ENCODE measurements around the gene PRPF6.
"Not testable (repeated sequence)": the region's sequence is repeated elsewhere in the genome, so short reads cannot be mapped to it uniquely, and the experiment has no call there.

The PRPF6 gene

GRCh38 chr20:64010711-64011237 is 29.8 kb downstream of the PRPF6 start:
- DNase-seq: no peak

- DNase-seq: no peak
Observed at GRCh38 chr20:64011366-64011779, 30.4 kb downstream of the PRPF6 start.

DNA sequence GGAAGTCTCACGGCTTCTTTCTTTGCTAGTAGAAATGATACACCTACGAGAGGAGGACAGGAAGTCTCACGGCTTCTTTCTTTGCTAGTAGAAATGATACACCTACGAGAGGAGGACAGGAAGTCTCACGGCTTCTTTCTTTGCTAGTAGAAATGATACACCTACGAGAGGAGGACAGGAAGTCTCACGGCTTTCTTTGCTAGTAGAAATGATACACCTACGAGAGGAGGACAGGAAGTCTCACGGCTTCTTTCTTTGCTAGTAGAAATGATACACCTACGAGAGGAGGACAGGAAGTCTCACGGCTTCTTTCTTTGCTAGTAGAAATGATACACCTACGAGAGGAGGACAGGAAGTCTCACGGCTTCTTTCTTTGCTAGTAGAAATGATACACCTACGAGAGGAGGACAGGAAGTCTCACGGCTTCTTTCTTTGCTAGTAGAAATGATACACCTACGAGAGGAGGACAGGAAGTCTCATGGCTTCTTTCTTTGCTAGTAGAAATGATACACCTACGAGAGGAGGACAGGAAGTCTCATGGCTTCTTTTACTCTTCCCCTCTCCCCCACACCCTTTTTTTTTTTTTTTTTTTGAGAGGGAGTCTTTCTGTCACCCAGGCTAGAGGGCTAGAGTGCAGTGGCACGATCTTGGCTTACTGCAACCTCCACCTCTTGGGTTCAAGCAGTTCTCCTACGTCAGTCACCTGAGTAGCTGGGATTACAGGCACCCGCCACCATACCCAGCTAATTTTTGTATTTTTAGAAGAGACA is 31.6 kb downstream of the PRPF6 start:
- not testable (repeated sequence) for DNase-seq

- no peak for DNase-seq
Observed at GRCh38 chr20:64015635-64016034, 34.7 kb downstream of the PRPF6 start.

DNA sequence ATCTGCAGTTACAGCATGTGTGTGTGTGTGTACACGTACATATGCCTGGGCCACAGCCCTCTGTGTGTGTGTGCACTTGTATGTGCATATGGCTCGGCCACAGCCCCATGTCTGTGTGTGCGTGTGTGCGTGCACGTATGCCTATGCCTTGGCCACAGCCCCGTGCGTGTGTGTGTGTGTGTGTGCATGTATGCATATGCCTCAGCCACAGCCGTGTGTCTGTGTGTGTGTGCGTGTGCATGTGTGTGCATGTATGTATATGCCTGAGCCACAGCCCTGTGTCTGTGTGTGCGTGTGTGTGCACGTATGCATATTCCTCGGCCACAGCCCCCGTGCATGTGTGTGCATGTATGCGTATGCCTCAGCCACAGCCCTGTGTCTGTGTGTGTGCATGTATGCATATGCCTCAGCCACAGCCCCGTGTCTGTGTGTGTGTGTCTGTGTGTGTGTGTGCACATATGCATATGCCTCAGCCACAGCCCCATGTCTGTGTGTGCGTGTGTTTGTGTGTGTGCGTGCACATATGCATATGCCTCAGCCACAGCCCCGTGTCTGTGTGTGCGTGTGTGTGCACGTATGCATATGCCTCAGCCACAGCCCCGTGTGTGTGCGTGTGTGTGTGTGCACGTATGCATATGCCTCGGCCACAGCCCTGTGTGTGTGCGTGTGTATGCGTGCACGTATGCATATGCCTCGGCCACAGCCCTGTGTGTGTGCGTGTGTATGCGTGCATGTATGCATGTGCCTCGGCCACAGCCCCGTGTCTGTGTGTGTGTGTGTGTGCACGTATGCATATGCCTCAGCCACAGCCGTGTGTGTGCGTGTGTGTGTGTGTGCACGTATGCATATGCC is 40.4 kb downstream of the PRPF6 start:
- DNase-seq: no peak

DNA sequence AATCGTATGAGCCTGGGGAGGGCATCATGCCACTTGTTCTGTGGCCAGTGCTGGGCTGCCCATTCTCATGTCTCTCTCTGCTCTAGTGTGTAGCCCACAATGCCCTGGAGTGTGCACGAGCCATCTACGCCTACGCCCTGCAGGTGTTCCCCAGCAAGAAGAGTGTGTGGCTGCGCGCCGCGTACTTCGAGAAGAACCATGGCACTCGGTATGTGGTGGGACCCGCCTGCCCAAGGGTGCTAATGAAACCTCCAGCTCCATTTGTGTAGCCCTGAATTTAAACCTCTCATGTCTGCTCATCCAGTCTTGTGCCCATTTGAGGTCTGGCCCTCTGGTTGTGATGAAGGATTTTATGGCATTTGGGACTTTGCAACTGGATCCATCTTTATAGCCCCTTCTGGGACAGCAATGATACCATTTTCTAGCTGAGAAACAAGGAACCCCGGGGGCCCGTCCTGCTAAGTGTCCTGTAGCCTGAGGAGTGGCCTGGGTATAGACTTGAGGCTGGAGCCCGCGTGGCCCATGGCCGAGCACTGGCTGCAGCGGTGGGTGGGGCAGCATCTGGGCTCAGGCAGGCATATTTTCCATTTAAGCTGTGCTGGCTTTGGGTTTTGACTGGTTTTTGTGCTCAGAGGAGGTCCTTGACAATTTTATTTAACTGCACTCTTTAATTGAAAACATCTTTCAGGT is 41.9 kb downstream of the PRPF6 start:
- DNase-seq: no peak

- DNase-seq: no peak
Observed at GRCh38 chr20:64023361-64024140, 42.6 kb downstream of the PRPF6 start.

DNA sequence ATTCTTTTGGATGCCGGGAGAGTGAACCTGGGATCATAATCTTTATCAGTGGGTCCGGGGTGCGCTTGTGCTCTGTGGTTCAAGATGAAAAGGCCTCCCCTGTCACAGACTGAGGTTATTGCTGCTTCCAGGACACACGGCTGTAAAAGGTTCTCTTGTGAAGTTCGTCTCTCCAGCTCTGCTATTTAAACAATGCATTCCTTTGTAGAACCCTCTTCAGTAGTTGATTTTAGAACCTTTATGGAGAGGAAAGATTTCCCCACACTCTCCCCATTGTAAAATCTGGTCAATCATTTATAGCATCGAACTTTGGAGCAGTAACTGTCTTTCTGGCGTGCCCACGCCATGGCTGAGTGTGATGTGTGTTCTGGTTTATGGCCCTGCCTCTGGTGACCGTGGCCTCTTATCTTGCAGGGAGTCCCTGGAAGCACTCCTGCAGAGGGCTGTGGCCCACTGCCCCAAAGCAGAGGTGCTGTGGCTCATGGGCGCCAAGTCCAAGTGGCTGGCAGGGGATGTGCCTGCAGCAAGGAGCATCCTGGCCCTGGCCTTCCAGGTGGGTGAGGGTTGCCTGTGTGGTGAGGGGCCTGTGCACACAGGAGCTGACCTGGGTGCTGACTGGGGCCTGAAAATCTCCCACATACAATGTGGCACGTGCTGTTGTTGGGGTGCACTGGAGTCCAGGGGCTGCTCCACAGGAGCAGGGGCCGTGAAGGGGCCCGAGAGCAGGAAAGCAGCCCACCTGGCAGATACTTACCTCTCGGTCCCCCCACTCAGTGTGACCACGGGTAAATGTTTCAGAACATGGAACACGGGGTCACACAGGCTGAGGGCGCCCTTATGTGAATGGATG is 43.4 kb downstream of the PRPF6 start:
- no peak for DNase-seq

GRCh38 chr20:64025101-64025825 is 44.3 kb downstream of the PRPF6 start:
- no peak for DNase-seq

DNA sequence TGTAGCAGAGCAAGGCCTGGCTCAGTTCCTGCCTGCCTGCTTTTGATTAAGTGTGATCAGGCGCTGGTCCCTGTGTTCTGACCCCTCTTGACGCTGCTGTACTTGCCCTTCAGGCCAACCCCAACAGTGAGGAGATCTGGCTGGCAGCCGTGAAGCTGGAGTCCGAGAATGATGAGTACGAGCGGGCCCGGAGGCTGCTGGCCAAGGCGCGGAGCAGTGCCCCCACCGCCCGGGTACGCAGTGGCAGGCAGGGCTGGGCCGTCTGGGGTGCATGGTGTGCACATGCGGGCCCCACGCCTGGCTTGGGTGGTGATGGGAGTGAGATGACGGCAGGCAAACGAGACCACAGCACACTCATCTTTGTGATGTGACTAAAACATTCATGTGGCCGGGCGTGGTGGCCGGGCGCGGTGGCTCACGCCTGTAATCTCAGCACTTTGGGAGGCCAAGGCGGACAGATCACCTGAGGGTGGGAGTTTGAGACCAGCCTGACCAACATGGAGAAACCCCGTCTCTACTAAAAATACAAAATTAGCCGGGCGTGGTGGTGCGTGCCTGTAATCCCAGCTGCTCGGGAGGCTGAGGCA is 45.0 kb downstream of the PRPF6 start:
- no peak for DNase-seq

GRCh38 chr20:64027981-64028685 is 47.2 kb downstream of the PRPF6 start:
- no peak for DNase-seq

DNA sequence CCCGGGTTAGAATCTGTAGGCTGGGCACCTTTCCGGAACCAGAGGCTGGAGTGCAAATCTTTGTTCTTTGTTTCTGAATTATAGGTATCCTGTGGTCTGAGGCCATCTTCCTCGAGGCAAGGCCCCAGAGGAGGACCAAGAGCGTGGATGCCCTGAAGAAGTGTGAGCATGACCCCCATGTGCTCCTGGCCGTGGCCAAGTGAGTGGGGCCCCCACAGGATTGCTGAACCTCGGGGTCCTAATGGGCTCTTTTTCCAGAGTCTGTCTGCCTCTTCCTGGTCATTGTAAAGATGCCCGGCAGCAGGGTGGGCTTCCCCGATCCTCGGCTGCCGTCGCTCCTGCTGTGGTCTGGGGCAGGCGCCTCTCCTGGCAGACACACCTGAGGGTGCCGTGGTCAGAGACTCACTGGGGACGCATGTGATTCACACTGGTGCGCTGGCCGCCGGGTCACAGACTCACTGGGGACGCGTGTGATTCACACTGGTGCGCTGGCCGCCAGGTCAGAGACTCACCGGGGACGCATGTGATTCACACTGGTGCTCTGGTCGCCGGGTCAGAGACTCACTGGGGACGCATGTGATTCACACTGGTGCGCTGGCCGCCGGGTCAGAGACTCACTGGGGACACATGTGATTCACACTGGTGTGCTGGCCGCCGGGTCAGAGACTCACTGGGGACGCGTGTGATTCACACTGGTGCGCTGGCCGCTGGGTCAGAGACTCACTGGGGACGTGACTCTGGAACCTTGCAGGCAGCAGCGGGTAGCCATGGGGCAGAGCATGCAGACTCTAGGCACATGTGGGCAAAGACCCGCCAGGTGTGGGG is 48.6 kb downstream of the PRPF6 start:
- no peak for DNase-seq

DNA sequence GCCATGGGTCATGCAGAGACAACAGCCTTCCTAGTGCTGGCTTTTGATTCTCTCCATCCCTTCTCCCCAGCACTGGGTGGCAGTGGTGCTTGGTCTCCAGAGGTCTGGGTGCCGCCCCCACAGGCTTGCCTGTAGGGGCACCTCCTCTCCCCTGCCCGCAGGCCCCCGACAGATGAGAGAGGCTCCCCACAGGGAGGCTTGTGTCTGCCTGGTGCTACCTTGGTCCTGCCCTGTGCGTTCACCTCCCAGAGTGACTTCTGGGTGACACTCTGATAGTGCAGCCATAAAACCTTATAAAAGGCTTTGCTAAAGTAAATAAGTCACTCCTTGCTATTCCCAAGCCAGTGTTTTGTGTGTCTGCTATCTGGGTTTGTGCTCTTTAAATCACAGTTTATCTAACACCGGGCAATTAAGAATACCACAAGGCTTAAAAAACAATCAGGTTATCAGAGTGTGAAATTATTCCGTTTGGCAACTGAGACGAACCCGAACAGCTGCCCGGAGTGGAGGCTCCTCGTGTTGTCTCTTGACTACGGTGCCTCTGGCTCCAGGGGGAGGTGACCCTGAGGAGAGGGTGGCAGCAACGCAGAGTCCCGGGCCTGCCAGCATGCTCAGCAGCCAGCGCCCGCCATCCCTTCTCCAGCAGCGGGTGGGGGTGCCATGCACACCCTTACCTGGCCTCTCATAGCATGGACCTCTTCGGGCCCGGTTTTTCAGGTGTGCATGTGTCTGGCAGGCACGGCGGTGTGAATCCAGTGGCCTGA is 49.6 kb downstream of the PRPF6 start:
- no peak for DNase-seq

DNA sequence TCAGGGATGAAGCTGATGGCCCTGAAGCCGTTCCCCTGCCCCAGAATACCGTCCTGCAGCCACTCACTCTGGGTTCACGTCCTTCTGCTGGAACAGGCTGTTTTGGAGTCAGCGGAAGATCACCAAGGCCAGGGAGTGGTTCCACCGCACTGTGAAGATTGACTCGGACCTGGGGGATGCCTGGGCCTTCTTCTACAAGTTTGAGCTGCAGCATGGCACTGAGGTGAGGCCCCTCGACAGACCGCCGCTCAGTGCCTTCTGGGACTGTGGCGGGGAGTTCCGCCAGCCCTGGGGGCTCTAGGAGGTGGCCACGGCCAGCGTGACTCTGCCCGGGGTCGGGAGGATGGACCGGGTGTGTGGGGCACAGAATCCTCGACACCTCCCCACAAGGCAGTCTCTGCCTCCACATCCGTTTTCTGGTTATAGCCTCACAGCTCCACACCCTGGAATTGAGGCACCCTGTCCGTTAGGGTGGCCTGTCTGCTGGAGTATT is 50.9 kb downstream of the PRPF6 start:
- DNase-seq: no peak

DNA sequence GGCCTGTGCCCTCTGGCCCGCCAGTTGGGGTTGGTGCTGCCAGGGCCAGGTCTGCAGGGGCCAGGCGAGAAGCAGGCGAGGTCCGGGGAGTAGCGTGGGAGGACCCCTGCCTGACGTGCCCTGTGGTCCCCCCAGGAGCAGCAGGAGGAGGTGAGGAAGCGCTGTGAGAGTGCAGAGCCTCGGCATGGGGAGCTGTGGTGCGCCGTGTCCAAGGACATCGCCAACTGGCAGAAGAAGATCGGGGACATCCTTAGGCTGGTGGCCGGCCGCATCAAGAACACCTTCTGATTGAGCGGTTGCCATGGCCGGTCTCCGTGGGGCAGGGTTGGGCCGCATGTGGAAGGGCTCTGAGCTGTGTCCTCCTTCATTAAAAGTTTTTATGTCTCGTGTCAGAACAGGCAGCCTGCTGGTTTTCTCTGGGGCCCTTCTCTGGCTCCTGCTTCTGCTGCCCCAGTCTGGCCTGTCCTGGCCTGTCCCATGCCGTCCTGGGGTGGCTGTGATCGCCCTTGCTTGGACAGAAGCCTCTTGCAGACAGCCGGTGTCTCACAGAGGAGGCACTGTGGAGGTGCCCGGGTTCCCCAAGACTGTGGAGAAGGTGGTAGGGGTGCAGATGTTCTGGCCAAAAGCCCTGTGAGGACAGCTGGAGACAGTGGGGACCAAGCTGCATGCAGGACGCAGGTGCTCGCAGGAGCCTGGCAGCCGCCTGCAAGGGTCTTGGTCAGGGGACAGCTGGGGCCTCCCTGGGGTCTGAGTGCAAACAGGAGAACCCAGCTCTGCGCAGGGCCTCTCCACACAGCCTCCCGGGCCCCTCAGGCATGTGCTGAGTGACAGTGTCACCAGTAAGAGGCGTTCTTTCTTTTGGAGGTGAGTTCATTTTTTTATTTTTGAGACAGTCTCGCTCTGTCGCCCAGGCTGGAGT is 52.0 kb downstream of the PRPF6 start:
- no peak for DNase-seq

DNA sequence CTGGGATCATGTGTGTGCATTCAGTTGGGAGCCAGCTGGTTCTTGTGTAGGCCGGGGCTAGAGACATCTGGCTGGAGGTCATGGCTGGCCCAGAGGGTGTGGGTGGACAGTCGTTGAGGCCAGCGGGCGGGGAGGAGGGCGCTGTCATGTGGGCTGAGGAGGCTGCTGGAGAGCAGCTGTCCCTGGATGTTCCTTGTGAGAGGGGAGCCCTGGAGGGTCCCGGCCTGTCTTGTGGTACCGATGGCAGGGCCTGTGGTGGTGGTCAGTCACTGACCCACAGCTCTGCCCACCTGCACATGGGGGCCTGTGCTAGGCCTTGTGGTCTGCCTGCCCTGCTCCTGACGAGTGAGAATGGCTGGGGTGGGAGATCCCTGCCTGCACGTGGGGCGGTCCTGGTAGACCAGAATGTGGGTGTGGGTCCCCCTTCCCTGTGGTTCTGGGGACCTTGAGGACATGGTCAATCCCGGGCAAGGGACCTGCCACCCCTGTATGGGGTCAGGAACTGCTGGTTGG is 53.1 kb downstream of the PRPF6 start:
- DNase-seq: no peak

All from right kidney (tissue), 1 donor.